Neural progenitor cell (in vitro differentiated cells): Measurements from ENCODE around the gene TRMT44. TPM values are rescaled to one million over a fixed set of nuclear protein-coding genes. Genes with fewer than 3 reads are reported as not detected.

Experiments
- DNase-seq: peaks from one replicate; pipeline ENCODE4 v3.0.0-alpha.2; 2016; ENCODE audit warnings: low spot score
- H2AFZ ChIP-seq: fragments of 200-600 bp; sonication (generic); replicated peaks from 2 replicates; pipeline ENCODE4 v1.6.1; 2016; ENCODE audit warnings: antibody characterized with exemption
- H3F3A ChIP-seq: fragments of 200-600 bp; sonication (generic); 2 replicates; pipeline ENCODE4 v1.6.1; 2016; ENCODE audit warnings: antibody characterized with exemption, low read depth
- H3K27ac ChIP-seq: fragments of 200-600 bp; sonication (generic); 2 replicates; pipeline ENCODE4 v1.5.1; 2016; ENCODE audit warnings: mild to moderate bottlenecking
- H3K27me3 ChIP-seq: fragments of 200-600 bp; sonication (generic); 2 replicates; pipeline ENCODE4 v1.6.1; 2016; ENCODE audit warnings: mild to moderate bottlenecking, moderate library complexity
- H3K36me3 ChIP-seq: fragments of 200-600 bp; sonication (generic); 2 replicates; pipeline ENCODE4 v1.5.1; 2016
- H3K4me1 ChIP-seq: fragments of 200-600 bp; sonication (generic); 2 replicates; pipeline ENCODE4 v1.6.1; 2016; ENCODE audit warnings: mixed run types
- H3K4me2 ChIP-seq: fragments of 200-600 bp; sonication (generic); 2 replicates; pipeline ENCODE4 v1.6.1; 2016
- H3K4me3 ChIP-seq: fragments of 200-600 bp; sonication (generic); 2 replicates; pipeline ENCODE4 v1.5.1; 2016
- H3K79me2 ChIP-seq: fragments of 200-600 bp; sonication (generic); 2 replicates; pipeline ENCODE4 v1.6.1; 2016; ENCODE audit warnings: low read depth
- H3K9ac ChIP-seq: fragments of 200-600 bp; sonication (generic); 2 replicates; pipeline ENCODE4 v1.6.1; 2016
- H3K9me3 ChIP-seq: fragments of 200-600 bp; sonication (generic); 2 replicates; pipeline ENCODE4 v1.5.1; 2016; ENCODE audit warnings: low read depth
- H4K20me1 ChIP-seq: fragments of 200-600 bp; sonication (generic); 2 replicates; pipeline ENCODE4 v1.6.1; 2016; ENCODE audit warnings: low read depth
- H3K27ac Mint-ChIP-seq: 3 replicates; pipeline ENCODE4 v1.8.0; 2021; ENCODE audit warnings: mixed read lengths
- H3K27me3 Mint-ChIP-seq: 2 replicates; pipeline ENCODE4 v1.8.0; 2022; ENCODE audit warnings: low read depth, mild to moderate bottlenecking, inconsistent platforms, moderate library complexity, mixed read lengths; ENCODE audit not compliant: insufficient read depth
- H3K36me3 Mint-ChIP-seq: 3 replicates; pipeline ENCODE4 v1.8.0; 2021; ENCODE audit warnings: mixed read lengths
- H3K4me1 Mint-ChIP-seq: 3 replicates; pipeline ENCODE4 v1.8.0; 2021; ENCODE audit warnings: mixed read lengths
- H3K4me3 Mint-ChIP-seq: 3 replicates; pipeline ENCODE4 v1.8.0; 2021; ENCODE audit warnings: mild to moderate bottlenecking, moderate library complexity, mixed read lengths
- H3K9me3 Mint-ChIP-seq: 3 replicates; pipeline ENCODE4 v1.8.0; 2020; ENCODE audit warnings: mixed read lengths
- EZH2 ChIP-seq: fragments of 200-600 bp; sonication (generic); IDR thresholded peaks from 2 replicates; pipeline ENCODE4 v1.6.1; 2017; ENCODE audit warnings: antibody characterized with exemption, mild to moderate bottlenecking, moderate library complexity
- EZH2phosphoT487 ChIP-seq: fragments of 200-600 bp; sonication (generic); IDR thresholded peaks from 2 replicates; pipeline ENCODE4 v1.6.1; 2017; ENCODE audit warnings: antibody characterized with exemption
- total RNA-seq: library from RNA; depleted of rRNA; stranded (reverse); fragments of >200 nt; gene quantifications from 2 replicates; pipeline ENCODE4 v1.2.3, GENCODE V29; 2015; ENCODE audit warnings: low replicate concordance
- TF ChIP-seq, protein P1 (sequence below): fragments of 200-600 bp; sonication (generic); IDR thresholded peaks from 2 replicates; pipeline ENCODE4 v1.5.1; 2017; ENCODE audit warnings: antibody characterized with exemption, mild to moderate bottlenecking

Gene TRMT44
- total RNA-seq, 1 donor from 2014 or later = 19.9 TPM

DNA sequence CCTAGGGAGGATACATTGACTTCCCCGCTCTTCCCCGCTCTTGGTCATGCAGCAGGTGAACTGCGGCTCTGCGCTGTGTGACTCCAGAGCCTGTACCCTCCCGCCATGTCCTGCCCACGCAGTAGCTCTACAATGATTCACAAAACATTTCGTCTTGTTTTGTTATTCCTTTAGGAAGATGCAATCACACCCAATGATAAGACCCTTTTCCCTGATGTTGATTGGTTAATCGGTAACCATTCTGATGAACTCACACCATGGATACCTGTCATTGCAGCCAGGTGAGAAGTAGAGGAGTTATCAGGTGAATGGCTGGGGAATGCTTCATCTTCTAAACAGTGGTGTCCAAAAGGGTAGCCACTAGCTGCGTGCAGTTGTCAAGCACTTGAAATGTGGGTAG is 23.2 kb downstream of the TRMT44 start:
- H3K4me2 ChIP-seq = no peak overlapping the region
- no peak overlapping the region for H3K4me3 Mint-ChIP-seq
- H3K9me3 ChIP-seq = no peaks in the 10 kb centered on the region
- no peak overlapping the region for H2AFZ ChIP-seq
- H3K27me3 ChIP-seq = no peaks in the 10 kb centered on the region
- no peak overlapping the region for H3K4me3 ChIP-seq
- H3K36me3 Mint-ChIP-seq = peaks cover 9% of the 10 kb centered on the region
- no peaks in the 10 kb centered on the region for H3K4me1 Mint-ChIP-seq
- no peak overlapping the region for H3K27ac Mint-ChIP-seq
- H3K27ac ChIP-seq = no peak overlapping the region
- TF ChIP-seq EZH2phosphoT487 (no peak), EZH2 (no peak)
- TF ChIP-seq, protein P1, sequence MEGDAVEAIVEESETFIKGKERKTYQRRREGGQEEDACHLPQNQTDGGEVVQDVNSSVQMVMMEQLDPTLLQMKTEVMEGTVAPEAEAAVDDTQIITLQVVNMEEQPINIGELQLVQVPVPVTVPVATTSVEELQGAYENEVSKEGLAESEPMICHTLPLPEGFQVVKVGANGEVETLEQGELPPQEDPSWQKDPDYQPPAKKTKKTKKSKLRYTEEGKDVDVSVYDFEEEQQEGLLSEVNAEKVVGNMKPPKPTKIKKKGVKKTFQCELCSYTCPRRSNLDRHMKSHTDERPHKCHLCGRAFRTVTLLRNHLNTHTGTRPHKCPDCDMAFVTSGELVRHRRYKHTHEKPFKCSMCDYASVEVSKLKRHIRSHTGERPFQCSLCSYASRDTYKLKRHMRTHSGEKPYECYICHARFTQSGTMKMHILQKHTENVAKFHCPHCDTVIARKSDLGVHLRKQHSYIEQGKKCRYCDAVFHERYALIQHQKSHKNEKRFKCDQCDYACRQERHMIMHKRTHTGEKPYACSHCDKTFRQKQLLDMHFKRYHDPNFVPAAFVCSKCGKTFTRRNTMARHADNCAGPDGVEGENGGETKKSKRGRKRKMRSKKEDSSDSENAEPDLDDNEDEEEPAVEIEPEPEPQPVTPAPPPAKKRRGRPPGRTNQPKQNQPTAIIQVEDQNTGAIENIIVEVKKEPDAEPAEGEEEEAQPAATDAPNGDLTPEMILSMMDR = no peak
- H3K79me2 ChIP-seq = no peaks in the 10 kb centered on the region
- H3K9me3 Mint-ChIP-seq = no peaks in the 10 kb centered on the region
- peaks cover 6% of the 10 kb centered on the region for H3F3A ChIP-seq
- H3K36me3 ChIP-seq = no peaks in the 10 kb centered on the region
- no peak overlapping the region for H3K9ac ChIP-seq
- DNase-seq = no peak
- H4K20me1 ChIP-seq = no peaks in the 10 kb centered on the region
- no peaks in the 10 kb centered on the region for H3K4me1 ChIP-seq
- no peaks in the 10 kb centered on the region for H3K27me3 Mint-ChIP-seq

- Histone ChIP-seq H3K9ac (no peak overlapping the region), H3K4me2 (no peak overlapping the region), H3F3A (peaks cover 6% of the 10 kb centered on the region), H3K4me3 (no peak overlapping the region), H3K4me1 (no peaks in the 10 kb centered on the region), H4K20me1 (no peaks in the 10 kb centered on the region), H3K27ac (no peak overlapping the region), H2AFZ (no peak overlapping the region), H3K27me3 (no peaks in the 10 kb centered on the region), H3K36me3 (no peaks in the 10 kb centered on the region), H3K79me2 (no peaks in the 10 kb centered on the region), H3K9me3 (no peaks in the 10 kb centered on the region)
- TF ChIP-seq, protein P1 = no peak
- TF ChIP-seq EZH2 (no peak), EZH2phosphoT487 (no peak)
- no peak for DNase-seq
- no peaks in the 10 kb centered on the region for H3K9me3 Mint-ChIP-seq
- peaks cover 4% of the 10 kb centered on the region for H3K4me1 Mint-ChIP-seq
- H3K27ac Mint-ChIP-seq = no peak overlapping the region
- peaks cover 13% of the 10 kb centered on the region for H3K36me3 Mint-ChIP-seq
- H3K4me3 Mint-ChIP-seq = no peak overlapping the region
- H3K27me3 Mint-ChIP-seq = peaks cover 2% of the 10 kb centered on the region
Observed at GRCh38 chr4:8464381-8464780, 23.8 kb downstream of the TRMT44 start.

- Histone ChIP-seq H3K4me3 (no peak overlapping the region), H3K79me2 (no peaks in the 10 kb centered on the region), H3K36me3 (no peaks in the 10 kb centered on the region), H3F3A (peaks cover 6% of the 10 kb centered on the region), H3K4me1 (no peaks in the 10 kb centered on the region), H3K4me2 (no peak overlapping the region), H3K9ac (no peak overlapping the region), H3K9me3 (no peaks in the 10 kb centered on the region), H2AFZ (no peak overlapping the region), H3K27ac (no peak overlapping the region), H4K20me1 (no peaks in the 10 kb centered on the region), H3K27me3 (no peaks in the 10 kb centered on the region)
- Mint-ChIP-seq H3K9me3 (no peaks in the 10 kb centered on the region), H3K4me1 (peaks cover 4% of the 10 kb centered on the region), H3K27me3 (peaks cover 4% of the 10 kb centered on the region), H3K36me3 (peaks cover 13% of the 10 kb centered on the region), H3K27ac (no peak overlapping the region), H3K4me3 (no peak overlapping the region)
- TF ChIP-seq, protein P1 = no peak
- no peak for DNase-seq
Observed at GRCh38 chr4:8465615-8466611, 25.3 kb downstream of the TRMT44 start.
